GM19025 (cell line): Measurements from ENCODE around the gene IL10RA.
"Not testable (repeated sequence)": the region's sequence is repeated elsewhere in the genome, so short reads cannot be mapped to it uniquely, and the experiment has no call there.

ENCODE experiments used
- ATAC-seq: cut with Tn5 transposase; IDR thresholded peaks from one replicate; pipeline ENCODE4 v1.9.1; 2021; ENCODE audit warnings: mild to moderate bottlenecking, low read depth, moderate library complexity; ENCODE audit not compliant: unreplicated experiment

The IL10RA gene

GRCh38 chr11:117960406-117960805 is 25.8 kb upstream of the IL10RA start:
- no peak for ATAC-seq

- ATAC-seq: no peak
These were observed 24.3 kb upstream of the IL10RA start for GRCh38 chr11:117961896-117962295.

GRCh38 chr11:117962826-117963225 is 23.4 kb upstream of the IL10RA start:
- no peak for ATAC-seq

- no peak for ATAC-seq
These were observed 19.3 kb upstream of the IL10RA start for GRCh38 chr11:117966908-117967307.

- no peak for ATAC-seq
These were observed 16.8 kb upstream of the IL10RA start for GRCh38 chr11:117969160-117969991.

GRCh38 chr11:117970400-117971024 is 15.7 kb upstream of the IL10RA start:
- no peak for ATAC-seq

- ATAC-seq: no peak
These were observed 14.2 kb upstream of the IL10RA start for GRCh38 chr11:117972044-117972443.

GRCh38 chr11:117972629-117973502 is 13.3 kb upstream of the IL10RA start:
- no peak for ATAC-seq

GRCh38 chr11:117973503-117973860 is 12.7 kb upstream of the IL10RA start:
- ATAC-seq: no peak

- no peak for ATAC-seq
These were observed 9.7 kb upstream of the IL10RA start for GRCh38 chr11:117976445-117976844.

GRCh38 chr11:117977029-117977428 is 9.2 kb upstream of the IL10RA start:
- no peak for ATAC-seq

GRCh38 chr11:117977612-117978264 is 8.5 kb upstream of the IL10RA start:
- not testable (repeated sequence) for ATAC-seq

- ATAC-seq: not testable (repeated sequence)
These were observed 7.8 kb upstream of the IL10RA start for GRCh38 chr11:117978291-117978910.

- no peak for ATAC-seq
These were observed 7.2 kb upstream of the IL10RA start for GRCh38 chr11:117978991-117979390.

GRCh38 chr11:117979481-117980211 is 6.5 kb upstream of the IL10RA start:
- ATAC-seq: peak; percentile 78

- no peak for ATAC-seq
These were observed 5.9 kb upstream of the IL10RA start for GRCh38 chr11:117980280-117980679.

GRCh38 chr11:117980720-117981119 is 5.5 kb upstream of the IL10RA start:
- no peak for ATAC-seq

- ATAC-seq: no peak
These were observed 3.1 kb upstream of the IL10RA start for GRCh38 chr11:117983163-117983475.

- no peak for ATAC-seq
These were observed 1.7 kb upstream of the IL10RA start for GRCh38 chr11:117984476-117984875.
